Parathyroid adenoma (tissue), 2 donors: ENCODE data around the gene FAM227A.

Experiments
- H2AFZ ChIP-seq: fragments of 300-600 bp; sonication (generic); one replicate; pipeline ENCODE4 v1.7.0; 2017; ENCODE audit warnings: antibody characterized with exemption, mild to moderate bottlenecking
- H3K27ac ChIP-seq: fragments of 300-600 bp; sonication (generic); one replicate; pipeline ENCODE4 v1.7.0; 2017
- H3K27me3 ChIP-seq: fragments of 300-600 bp; sonication (generic); one replicate; pipeline ENCODE4 v1.7.0; 2017; ENCODE audit warnings: low read length; ENCODE audit not compliant: control insufficient read depth, insufficient read depth
- H3K36me3 ChIP-seq: fragments of 300-600 bp; sonication (generic); one replicate; pipeline ENCODE4 v1.7.0; 2017; ENCODE audit warnings: low read length; ENCODE audit not compliant: control insufficient read depth, insufficient read depth
- H3K4me1 ChIP-seq: fragments of 300-600 bp; sonication (generic); one replicate; pipeline ENCODE4 v1.7.0; 2017; ENCODE audit warnings: control low read depth
- H3K4me2 ChIP-seq: fragments of 300-600 bp; sonication (generic); one replicate; pipeline ENCODE4 v1.7.0; 2017; ENCODE audit warnings: low read length
- H3K4me3 ChIP-seq: fragments of 300-600 bp; sonication (generic); one replicate; pipeline ENCODE4 v1.7.0; 2017; ENCODE audit warnings: low read depth, low read length
- H3K79me2 ChIP-seq: fragments of 300-600 bp; sonication (generic); one replicate; pipeline ENCODE4 v1.7.0; 2017; ENCODE audit warnings: control low read depth
- H3K9ac ChIP-seq: fragments of 300-600 bp; sonication (generic); one replicate; pipeline ENCODE4 v1.7.0; 2017; ENCODE audit warnings: mild to moderate bottlenecking
- H3K9me3 ChIP-seq: fragments of 300-600 bp; sonication (generic); one replicate; pipeline ENCODE4 v1.7.0; 2017; ENCODE audit warnings: low read length; ENCODE audit not compliant: control insufficient read depth
- TF ChIP-seq, protein P1 (sequence below): fragments of 300-600 bp; sonication (generic); IDR thresholded peaks from one replicate; pipeline ENCODE4 v1.7.0; 2017; ENCODE audit warnings: antibody characterized with exemption, mild to moderate bottlenecking
- donor health status: primary hyperparathyroidism.

FAM227A gene

DNA sequence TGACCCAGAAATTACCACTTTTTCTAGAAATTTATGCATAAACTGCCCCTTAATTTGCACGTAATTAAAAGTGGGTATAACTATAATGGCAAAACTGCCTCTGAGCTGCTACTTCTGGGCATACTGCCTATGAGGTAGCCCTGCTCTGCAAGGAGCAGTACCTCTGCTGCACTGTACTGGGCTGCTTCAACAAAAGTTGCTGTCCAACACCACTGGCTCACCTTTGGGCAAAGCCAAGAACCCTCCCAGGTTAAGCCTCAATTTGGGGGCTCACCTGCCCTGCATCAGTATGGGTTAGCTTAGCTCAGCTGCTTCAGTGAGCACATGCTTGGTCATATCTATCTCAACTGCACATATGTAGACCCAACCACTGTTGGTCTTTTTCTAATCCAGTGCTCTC, 90.8 kb downstream of the FAM227A start:
- Histone ChIP-seq H3K27ac (no peak overlapping the region), H3K9ac (no peak overlapping the region)
- TF ChIP-seq, protein P1, sequence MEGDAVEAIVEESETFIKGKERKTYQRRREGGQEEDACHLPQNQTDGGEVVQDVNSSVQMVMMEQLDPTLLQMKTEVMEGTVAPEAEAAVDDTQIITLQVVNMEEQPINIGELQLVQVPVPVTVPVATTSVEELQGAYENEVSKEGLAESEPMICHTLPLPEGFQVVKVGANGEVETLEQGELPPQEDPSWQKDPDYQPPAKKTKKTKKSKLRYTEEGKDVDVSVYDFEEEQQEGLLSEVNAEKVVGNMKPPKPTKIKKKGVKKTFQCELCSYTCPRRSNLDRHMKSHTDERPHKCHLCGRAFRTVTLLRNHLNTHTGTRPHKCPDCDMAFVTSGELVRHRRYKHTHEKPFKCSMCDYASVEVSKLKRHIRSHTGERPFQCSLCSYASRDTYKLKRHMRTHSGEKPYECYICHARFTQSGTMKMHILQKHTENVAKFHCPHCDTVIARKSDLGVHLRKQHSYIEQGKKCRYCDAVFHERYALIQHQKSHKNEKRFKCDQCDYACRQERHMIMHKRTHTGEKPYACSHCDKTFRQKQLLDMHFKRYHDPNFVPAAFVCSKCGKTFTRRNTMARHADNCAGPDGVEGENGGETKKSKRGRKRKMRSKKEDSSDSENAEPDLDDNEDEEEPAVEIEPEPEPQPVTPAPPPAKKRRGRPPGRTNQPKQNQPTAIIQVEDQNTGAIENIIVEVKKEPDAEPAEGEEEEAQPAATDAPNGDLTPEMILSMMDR, result no peak

DNA sequence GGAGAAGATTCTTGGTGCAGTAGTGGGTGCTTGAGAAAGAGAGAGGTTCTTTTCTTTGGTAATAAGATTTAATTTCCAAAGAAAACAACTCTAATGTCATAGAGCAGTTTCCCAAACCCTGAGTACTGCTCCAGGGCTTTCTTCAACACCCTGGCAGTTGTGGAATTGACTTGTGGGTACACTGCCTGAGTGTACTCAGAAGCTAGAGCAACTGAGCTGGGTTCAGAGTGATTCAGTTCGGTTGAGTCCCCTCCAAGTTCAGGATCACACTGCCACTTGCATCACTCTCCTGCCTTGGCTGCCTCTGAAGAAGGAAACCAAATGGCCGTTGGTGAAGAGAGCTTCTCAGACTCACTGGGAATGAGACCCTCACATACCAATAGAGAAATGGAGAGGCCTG, 91.5 kb downstream of the FAM227A start:
- TF ChIP-seq, protein P1, result no peak
- no peaks in the 10 kb centered on the region for H3K36me3 ChIP-seq
- H2AFZ ChIP-seq, result no peak overlapping the region
- no peaks in the 10 kb centered on the region for H3K4me1 ChIP-seq
- no peak overlapping the region for H3K9ac ChIP-seq
- no peak overlapping the region for H3K27ac ChIP-seq
- no peaks in the 10 kb centered on the region for H3K9me3 ChIP-seq
- H3K79me2 ChIP-seq, result no peaks in the 10 kb centered on the region
- no peak overlapping the region for H3K4me3 ChIP-seq
- H3K4me2 ChIP-seq, result no peak overlapping the region
- H3K27me3 ChIP-seq, result no peaks in the 10 kb centered on the region

More for the DNA sequence above, 90.8 kb downstream of the FAM227A start:
- no peak overlapping the region for H2AFZ ChIP-seq
- H3K36me3 ChIP-seq, result no peaks in the 10 kb centered on the region
- H3K4me3 ChIP-seq, result no peak overlapping the region
- no peaks in the 10 kb centered on the region for H3K79me2 ChIP-seq
- H3K4me2 ChIP-seq, result no peak overlapping the region
- no peaks in the 10 kb centered on the region for H3K9me3 ChIP-seq
- H3K4me1 ChIP-seq, result no peaks in the 10 kb centered on the region
- H3K27me3 ChIP-seq, result no peaks in the 10 kb centered on the region

DNA sequence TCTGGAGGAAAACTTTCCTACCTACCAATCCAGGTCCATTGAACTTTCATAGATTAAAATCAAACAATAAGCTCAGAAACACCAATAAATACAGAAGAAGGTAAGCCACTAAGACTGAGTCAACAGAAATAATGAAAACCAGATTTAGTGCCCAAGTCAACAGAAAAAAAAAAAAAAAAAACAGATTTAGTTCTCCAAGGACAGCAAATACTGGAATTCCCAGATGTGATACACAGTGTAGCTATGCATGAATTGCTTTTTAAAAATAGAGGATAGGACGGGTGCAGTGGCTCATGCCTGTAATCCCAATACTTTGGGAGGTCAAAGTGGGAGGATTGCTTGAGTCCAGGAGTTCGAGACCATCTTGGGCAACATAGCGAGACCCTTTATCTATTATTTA, 101.9 kb downstream of the FAM227A start:
- no peaks in the 10 kb centered on the region for H3K79me2 ChIP-seq
- TF ChIP-seq, protein P1, result no peak
- no peak overlapping the region for H3K9ac ChIP-seq
- no peak overlapping the region for H3K27ac ChIP-seq
- no peak overlapping the region for H3K4me3 ChIP-seq
- no peaks in the 10 kb centered on the region for H3K36me3 ChIP-seq
- H3K4me2 ChIP-seq, result no peak overlapping the region
- H2AFZ ChIP-seq, result no peak overlapping the region
- no peaks in the 10 kb centered on the region for H3K9me3 ChIP-seq
- H3K27me3 ChIP-seq, result no peaks in the 10 kb centered on the region
- H3K4me1 ChIP-seq, result no peaks in the 10 kb centered on the region

DNA sequence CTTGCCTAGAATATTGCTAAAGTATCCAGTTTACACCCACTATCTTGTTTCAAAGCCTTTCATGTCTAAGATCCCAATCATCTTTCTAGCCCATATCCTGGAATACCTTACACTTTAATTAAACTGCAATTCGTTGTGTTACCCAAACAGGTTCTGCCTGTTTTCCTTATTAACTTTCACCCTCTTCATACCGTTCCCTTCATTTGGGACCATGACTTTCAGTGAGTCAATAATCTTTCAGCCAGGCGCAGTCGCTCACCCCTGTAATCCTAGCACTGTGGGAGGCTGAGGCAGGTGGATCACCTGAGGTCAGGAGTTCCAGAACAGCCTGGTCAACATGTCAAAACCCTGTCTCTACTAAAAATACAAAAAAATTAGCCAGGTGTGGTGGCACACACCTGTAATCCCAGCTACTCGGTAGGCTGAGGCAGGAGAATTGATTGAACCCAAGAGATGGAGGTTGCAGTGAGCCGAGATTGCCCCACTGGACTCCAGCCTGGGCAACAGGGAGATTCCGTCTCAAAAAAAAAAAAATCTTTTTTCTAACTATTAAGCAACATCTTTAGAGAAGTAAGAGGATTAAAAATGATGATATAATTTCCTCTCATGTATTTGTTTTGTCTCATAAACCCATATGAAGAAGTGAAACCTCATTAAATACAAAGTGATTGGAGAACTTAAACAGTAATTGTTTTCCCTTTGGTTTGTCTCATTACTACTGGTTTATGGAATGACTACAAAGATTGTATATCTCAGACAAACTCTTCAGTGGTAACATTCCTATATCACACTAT, 106.9 kb downstream of the FAM227A start:
- H3K4me3 ChIP-seq, result peak overlapping the region; percentile 1
- H3K36me3 ChIP-seq, result no peaks in the 10 kb centered on the region
- H3K4me2 ChIP-seq, result no peak overlapping the region
- H2AFZ ChIP-seq, result no peak overlapping the region
- H3K79me2 ChIP-seq, result no peaks in the 10 kb centered on the region
- H3K27ac ChIP-seq, result no peak overlapping the region
- TF ChIP-seq, protein P1, result no peak
- H3K9me3 ChIP-seq, result no peaks in the 10 kb centered on the region
- no peaks in the 10 kb centered on the region for H3K27me3 ChIP-seq
- H3K4me1 ChIP-seq, result no peaks in the 10 kb centered on the region
- no peak overlapping the region for H3K9ac ChIP-seq

DNA sequence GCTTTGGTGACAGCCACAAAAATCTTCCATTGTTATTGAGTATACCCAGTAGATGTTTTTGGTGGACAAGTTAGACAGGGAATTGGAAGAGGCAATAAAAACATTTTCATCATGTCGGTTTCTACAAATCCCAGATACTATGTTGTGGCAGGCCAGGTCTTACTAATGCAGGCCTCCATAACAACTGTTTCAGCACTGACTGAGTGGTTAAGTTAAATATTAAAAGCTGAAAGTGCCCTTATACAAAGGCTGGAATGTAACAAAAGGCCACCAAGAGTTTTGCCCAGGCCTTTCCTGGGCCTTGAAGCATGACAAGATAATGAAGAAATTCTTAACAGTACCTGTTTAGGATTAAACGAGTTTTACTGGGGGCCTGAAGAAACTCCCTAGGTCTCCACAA, 115.5 kb downstream of the FAM227A start:
- Histone ChIP-seq H3K9me3 (peaks cover 3% of the 10 kb centered on the region), H3K4me2 (no peak overlapping the region), H3K9ac (no peak overlapping the region), H3K36me3 (no peaks in the 10 kb centered on the region), H3K27me3 (no peaks in the 10 kb centered on the region), H3K4me1 (no peaks in the 10 kb centered on the region), H3K27ac (no peak overlapping the region), H3K79me2 (no peaks in the 10 kb centered on the region), H2AFZ (no peak overlapping the region), H3K4me3 (no peak overlapping the region)
- TF ChIP-seq, protein P1, result no peak
